Peyer's patch (tissue), 4 donors: ENCODE results near the gene FAM53A.

Experiments
- POLR2A ChIP-seq, 2 donors: fragments of 450-650 bp; IDR thresholded peaks; one replicate each; pipeline ENCODE4 v1.5.1; 2017; ENCODE audit warnings: antibody characterized with exemption in 2 of 2, mild to moderate bottlenecking in 2 of 2, moderate library complexity in 2 of 2
- TF ChIP-seq, protein P1 (sequence below), 6 experiments: fragments of 450-650 bp in 4 of 6; fragments of 200-600 bp in 2 of 6; sonication (generic) in 1 of 6; IDR thresholded peaks; one replicate each; pipeline ENCODE4 v1.5.1; 2017 to 2019; ENCODE audit warnings: antibody characterized with exemption in 6 of 6, mild to moderate bottlenecking in 3 of 6, moderate library complexity in 1 of 6

DNA sequence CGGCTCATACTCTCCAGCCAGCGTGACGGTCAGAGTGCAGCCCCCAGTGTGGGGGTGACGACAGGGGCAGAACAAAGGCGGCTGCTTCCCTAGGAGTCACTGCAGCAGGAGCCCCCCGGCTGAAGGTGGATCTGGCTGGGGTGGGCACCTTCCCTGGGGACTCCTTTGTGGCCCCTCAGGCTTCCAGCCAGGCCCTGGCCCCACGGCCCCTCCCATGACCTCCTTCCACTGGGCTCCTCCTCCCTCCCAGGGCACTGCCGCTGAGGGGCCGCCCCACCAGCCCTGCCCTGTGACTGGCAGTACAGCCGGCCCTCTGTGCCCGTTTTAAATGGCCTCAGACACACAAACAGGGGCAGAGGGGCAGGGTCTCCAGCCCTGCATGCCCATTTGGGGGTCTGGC lies 61.9 kb downstream of the FAM53A start:
- no peak for TF ChIP-seq POLR2A (IDR thresholded peaks at IDR 0.05)
- TF ChIP-seq, protein P1, sequence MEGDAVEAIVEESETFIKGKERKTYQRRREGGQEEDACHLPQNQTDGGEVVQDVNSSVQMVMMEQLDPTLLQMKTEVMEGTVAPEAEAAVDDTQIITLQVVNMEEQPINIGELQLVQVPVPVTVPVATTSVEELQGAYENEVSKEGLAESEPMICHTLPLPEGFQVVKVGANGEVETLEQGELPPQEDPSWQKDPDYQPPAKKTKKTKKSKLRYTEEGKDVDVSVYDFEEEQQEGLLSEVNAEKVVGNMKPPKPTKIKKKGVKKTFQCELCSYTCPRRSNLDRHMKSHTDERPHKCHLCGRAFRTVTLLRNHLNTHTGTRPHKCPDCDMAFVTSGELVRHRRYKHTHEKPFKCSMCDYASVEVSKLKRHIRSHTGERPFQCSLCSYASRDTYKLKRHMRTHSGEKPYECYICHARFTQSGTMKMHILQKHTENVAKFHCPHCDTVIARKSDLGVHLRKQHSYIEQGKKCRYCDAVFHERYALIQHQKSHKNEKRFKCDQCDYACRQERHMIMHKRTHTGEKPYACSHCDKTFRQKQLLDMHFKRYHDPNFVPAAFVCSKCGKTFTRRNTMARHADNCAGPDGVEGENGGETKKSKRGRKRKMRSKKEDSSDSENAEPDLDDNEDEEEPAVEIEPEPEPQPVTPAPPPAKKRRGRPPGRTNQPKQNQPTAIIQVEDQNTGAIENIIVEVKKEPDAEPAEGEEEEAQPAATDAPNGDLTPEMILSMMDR (IDR thresholded peaks at IDR 0.05): no peak
